ENCODE data around the gene C4orf50.

The C4orf50 gene

DNA sequence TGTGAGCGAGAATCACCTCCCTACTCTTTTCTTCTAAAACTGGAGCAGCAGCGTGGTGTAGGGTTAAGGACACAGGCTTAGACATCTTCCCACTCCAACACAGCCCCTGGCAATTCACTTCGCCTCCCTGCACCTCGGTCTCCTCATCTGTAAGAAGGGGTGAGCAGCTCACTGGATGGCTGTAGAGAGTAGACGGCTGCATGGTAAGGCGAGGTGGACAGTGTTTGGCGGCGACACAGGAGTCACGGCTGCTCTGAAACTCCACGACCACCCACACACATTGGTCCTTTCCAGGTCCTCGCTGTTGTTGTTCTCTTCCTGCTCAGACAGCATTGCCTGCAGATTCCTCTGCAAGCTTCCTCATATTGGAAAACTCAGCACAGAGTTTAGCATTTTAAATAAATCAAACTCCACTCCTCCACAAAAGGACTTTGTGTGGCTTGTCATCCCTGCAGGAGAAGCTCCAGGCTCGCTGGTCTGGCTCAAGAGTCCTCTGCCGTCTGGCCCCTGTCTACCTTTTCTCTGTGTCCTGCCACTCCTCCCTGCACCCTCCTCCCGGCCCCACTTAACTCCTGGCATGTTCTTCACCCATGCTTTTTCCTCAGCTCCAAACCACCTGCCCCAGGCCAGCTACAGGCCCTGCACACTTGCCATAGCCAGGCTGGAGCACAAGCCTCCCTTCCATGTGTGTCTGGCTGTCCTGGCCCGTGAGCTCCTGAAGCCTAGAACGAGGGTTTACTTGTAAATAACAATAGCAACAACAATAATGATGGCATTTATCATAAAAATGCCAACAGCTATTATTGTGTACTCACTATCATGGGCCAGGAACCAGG is 84.0 kb downstream of the C4orf50 start:
- DNase-seq = no peak

DNA sequence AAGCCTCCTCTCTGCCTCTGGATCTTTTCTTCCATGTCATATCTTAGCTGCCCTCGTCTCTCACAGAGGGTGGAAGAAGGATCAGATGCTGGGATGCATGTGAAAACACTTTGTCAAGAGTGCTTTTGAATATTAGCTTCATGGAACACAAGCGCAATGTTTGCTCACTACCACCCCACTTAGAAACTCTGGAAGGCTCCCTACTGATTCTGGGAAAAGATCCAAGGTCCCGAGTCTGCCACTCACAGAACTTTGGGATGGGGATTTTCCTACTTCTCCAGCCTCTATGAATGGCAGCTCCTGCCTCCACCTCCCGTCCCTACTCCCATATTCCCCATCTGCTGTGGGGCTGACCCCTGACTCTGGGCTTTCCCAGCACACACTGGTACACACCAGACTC is 85.1 kb downstream of the C4orf50 start:
- DNase-seq = no peak

DNA sequence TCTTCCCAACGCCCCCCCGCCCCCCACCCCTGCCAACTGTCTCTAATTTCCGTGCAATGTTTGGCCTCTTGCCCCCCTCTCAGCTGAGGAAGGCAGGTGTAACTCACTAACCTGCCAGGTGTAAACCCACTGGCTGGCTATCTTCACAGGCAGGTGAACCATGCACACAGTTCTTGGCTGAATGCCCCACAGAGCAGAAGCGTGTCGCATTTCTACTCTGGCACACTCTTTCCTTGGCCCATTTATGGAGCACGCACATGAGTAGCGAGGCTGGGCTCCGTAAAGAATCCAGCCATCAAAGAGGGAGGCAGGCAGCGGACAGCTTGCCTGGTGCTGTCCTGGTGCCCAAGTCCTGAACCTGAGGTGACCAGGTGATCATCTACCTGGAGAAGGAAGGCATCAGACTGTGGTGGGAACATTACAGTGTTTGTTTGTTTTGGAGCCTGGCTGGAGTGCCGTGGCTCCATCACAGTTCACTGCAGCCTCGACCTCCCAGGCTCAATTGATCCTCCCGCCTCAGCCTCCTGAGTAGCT is 86.1 kb downstream of the C4orf50 start:
- no peak for DNase-seq

DNA sequence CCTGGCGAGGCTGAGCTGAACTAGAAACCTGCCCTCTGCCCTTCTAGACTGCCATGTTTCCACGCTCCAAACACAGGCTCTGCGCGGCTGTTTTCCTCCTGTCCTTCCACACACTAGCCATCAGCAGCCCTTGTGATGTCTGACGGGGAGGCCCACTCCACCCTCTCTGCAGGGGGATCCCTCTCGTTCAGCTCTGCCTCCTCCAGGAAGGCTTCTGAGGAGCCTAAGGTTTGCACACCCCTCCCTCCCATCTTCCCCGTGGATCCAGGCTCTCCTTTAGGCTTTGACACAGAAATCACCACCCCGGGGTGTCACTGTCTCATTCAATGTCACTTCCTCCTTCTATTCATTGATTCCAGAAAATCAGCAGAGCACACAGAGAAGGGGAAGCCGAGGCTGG is 86.7 kb downstream of the C4orf50 start:
- no peak for DNase-seq

DNA sequence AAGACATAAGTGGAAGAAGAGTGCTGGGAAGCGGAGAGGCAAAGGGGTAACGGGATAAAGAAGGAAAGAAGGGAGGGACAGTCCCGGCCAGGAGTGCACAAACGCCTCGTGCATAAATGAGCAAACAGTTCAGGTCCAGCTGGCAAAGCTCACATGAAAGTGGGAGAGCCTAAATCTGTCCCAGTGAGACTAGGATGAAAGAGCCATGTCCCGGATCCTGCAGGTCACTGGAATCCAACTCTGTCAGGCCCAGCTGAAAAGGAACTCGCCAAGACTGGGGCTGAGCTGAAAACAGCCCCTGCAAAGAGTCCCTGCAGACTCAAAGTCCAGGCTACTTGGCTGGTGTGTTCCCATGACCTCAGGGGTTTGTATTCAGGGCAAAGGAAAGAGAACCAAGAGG is 87.4 kb downstream of the C4orf50 start:
- no peak for DNase-seq

DNA sequence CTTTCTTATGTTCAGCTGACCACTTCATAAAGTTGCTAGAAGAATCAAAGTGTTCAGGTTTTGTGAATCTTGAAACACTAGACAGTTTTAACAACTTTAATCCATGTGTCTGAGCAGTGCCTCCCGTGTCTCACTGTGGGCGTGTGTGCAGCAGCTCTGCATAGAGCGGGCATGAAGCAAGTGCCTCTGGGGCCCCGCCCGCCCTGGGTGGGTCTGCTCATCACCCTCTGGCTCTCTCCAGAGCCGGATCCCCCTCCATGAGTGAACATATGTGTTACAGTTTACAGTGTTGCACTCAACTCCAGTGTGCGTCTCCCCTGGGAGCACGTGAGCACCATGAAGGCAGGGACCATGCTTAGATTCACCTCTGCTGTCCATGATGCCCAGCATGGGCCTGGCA is 87.8 kb downstream of the C4orf50 start:
- DNase-seq = no peak

DNA sequence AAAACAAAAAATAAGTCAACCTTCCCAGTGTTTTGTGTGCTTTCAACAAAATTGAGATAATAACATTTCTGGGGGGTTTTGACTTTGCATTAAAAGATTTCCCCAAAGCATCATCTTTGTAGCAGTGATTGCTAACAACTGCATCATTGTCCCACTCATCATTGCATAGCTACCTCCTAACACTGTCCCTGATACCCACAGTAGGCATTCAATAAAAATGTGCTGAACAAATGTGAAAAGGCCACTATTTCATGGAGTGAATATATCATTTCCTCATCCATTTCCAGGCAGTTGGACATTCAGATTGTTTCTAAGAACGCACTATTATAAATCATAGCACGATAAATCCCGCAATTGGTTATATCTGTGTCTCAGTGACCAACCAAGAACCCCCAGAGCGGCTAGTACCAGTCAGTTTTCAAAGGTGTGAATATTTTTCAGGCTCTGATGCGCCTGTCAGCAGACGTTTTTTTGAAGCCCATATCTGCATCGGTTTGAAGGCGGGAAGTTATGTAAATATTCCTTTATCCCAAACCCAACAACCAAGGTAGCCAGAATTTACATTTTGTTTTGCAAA is 89.3 kb downstream of the C4orf50 start:
- no peak for DNase-seq

DNA sequence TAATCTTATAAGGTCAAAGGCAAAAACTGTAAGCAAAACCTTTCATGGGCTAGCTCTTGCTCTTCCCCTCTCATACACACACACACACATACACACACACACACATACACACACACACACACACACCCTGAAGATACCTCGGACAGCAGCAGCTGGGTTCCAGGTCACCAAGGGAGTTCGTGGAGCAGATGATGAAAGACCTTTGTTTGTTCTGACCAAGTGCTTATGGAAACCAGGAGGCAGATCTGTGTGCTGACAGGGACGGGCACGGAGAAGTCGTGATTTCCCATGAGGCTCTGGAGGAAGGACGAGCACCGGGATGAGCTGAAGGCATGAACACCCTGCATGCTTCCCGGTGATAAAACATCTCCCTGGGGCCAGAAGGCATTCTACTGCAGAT is 90.0 kb downstream of the C4orf50 start:
- DNase-seq = no peak

DNA sequence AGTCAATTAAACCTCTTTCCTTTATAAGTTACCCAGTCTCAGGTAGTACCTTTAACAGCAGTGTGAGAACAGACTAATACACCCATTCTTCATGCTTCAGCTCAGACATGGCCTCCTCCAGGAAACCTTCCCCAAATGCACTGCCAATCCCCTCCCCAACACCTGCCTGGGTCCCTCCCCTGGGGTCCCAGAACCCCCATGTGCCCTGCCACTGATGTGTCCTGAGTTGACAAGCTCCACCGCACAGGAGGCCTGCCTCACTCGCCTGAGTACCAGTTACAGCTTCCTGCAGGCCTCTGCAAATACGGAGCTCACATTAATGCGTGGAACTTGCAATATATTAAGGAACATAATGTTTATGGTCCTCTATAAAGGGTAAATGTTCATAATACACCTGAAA is 90.5 kb downstream of the C4orf50 start:
- no peak for DNase-seq

DNA sequence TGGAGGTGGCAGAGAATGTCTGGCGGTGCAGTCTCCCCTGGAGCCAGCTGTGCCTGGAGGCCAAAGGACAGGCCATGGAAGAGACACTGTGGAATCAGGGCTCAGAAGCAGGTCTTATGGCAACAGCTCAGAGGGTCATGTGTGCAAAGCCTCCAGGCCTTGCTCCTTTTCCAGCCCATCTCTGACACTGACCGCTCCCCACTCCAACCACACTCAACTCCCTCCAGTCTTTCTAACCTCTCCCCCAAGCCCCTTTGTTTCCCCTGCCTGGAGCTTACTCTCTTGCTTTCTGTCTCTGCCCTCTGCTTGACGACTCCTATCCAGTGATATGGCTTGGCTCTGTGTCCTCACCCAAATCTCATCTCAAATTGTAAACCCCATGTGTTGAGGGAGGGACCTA is 91.1 kb downstream of the C4orf50 start:
- DNase-seq = no peak

DNA sequence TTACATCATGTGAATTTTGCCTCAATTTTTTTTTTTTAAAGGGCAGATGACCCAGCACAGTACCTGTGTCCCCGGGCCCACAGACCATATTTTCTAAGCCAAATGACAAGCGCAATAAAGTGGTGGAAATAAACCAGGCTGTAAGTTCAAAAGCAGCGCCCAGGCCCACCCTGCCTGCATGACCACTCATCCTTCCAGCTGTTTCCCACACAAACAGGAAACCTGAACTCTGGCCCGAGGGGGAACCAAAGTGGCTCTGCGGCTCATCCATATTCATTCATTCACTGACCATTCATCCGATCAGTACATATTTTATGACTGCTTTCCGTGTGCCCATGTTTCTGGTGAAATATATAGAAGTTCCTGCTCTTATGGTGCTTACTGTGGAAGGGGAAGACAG is 91.6 kb downstream of the C4orf50 start:
- DNase-seq = no peak

DNA sequence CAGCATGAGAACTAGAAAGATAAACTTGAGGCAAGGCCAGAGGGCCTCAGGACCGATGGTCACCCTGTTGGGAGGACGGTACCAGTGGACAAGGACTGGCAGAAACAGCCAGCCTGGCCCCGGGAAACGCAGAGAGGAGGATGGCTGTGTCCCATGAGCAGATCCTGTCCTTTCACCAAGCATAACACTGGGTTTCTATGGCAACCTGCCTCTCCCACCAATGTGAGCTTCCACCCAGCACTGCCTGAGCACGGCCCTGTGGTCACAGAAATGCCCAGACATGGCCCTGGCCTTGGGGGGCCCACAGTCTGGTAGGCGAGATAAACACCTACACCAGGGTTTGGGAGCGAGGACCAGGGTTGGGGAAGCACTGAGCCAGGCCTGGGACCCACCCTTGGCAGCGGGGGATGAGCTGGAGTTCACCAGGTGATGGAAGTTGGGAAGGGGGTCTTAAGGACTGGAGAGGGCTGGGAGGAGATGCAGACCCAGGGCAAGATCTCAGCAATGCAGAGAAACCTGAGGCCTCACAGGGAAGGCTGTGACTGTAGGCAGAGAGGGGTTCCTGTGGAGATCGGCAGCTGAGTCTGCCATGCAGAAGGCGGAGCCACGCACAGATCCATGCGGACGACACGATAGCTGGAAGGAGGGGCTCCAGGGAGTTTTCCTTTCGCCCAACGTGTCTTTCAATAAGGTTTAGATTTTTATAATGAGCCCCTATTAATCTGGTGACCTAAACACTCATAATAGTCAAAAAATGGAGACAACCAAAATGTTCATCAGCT is 92.6 kb downstream of the C4orf50 start:
- DNase-seq = no peak

DNA sequence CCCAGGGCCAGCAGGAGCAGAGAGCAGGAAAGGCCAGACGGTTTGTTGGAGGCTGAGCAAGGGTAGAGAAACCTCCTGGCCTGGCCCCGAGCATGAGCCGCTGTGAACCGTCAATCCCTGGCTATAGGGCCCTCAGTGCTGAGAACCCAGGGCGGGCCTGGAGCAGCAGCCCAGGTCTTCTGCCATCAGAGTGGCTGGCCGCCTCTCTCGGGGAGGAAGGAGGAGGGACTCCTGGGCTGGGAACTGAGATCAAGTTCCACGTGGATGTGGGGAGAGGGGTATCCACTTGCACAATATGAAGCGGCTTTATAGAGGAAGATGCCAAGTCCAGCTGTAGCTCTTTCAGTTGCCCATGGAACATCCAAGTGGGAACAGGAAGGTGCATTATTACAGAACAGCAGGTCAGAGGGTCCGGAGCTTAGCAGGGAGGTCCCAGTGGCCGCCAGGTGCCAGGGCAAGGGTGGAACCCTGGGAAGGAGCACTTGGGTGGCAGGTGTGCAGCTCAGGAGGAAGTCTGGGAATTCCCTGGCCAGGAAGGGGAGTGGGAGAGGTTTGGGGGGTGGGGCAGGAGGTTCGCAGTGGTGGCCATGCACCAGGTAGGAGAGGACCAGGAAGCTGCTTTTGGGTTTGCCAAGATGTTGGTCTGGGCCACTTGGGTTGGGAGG is 93.6 kb downstream of the C4orf50 start:
- no peak for DNase-seq

DNA sequence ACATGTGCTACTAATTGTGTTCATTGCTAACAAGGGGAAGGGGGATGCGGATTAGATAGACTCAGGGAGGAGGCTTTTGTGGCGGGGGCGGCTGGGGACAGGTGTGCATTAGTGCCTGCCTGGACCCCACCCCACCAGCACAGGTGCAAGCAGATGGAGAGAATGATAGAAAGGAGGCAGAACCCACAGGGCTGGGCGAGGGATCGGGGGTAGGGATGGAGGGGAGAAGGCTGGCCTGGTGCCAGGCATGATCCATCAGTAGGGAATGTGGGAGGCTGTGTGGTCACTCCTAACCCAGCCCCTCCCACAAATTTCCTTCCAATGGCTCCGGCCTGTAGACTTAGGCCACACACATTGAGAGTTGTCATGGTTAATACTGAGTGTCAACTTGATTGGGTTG is 94.9 kb downstream of the C4orf50 start:
- DNase-seq = no peak

DNA sequence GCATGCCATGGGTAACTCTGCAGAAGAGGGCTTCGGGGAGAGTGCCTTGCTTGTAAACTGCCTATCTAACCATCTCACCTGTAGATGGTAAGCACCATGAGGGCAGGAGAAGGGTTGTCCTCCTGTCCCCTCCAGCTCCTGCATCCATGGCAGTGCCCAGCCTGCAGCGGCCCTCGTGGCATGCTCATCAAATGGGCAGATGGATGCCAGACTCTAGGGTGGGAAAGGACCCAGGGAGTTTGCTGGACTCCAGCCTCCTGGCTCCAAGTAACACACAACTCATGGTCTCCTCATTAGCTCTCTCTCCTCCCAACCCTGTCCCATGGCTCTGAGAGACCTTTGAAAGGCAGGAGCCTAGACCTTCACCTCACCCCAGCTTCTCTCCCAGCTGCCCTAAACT is 95.7 kb downstream of the C4orf50 start:
- no peak for DNase-seq

DNA sequence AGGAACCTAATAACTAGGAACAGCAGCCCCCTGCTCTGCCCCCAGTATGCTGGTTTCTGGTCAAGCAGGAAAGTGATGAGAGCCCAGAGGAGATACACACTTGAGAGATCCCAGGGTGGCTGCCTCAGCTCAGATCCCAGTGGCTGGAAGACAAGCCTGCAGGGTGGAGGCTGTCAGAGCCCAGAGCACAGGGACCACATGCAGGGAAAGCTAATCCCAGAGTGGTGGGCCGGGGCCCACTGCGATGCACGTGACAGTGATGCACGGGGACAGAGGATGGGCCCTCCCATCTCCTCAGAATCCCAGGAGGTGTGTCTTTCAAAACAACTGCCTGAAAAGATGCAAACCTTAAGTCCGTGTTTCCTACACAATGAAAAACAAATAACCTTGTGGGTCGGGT is 96.2 kb downstream of the C4orf50 start:
- DNase-seq = no peak

DNA sequence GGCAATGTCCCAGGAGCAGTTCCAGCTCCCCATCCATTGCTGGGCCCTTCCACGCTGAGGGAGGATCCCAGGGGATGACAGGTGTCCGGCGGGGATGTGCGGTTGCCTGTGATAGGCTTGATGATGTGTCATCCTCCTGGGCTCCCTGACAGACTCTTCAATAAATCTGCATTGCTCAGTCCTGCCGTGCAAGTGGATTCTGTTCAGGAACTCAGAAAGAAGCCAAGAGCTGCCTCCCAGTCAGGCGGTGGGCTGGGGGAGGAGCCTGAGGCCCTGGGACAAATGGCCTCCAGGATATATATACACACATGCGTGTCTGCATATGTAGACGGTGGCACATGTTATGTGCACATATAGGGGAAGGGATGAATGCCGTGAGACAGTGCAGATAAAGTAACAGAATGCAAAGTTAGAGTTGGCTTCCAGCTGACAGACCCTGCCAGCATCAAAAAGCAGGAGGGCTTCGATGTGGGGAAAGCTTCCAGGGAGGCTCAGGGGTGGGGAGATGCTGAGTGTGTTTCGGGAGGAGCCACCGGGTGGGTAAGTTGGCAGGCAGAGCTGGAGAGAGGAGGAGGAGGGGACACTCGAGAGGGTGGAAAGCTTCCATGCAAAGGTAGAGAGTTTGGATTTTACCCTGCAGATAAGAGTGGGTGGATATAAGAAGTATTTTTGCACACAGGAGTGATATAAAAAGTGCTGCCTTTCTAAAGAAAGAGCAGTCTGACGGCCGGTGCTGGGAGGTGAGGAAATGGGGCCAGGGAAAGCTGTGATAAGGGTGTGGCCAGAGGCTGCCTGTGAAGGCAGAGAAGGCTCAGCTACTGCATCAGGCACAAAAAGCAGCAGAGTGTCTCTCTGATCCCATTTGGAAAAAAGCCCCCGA is 96.9 kb downstream of the C4orf50 start:
- no peak for DNase-seq

DNA sequence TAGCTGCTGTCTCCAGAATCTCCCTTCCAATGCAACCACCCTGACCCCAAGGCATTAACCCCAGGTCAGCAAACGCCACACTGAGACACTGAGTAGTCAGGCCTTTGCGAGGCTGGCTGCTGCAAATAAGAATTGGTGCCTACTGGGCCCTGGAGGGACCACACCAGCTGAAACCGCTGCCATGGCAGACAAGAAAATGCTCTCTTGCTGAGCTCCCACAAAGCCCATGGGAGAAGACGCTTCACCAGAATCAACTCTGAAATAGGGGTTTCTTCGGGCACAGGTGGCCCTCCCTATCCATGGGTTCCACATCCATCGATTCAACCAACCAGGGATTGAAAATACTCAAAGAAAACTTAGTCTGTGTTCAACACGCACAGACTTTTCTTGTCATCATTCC is 98.7 kb downstream of the C4orf50 start:
- no peak for DNase-seq

DNA sequence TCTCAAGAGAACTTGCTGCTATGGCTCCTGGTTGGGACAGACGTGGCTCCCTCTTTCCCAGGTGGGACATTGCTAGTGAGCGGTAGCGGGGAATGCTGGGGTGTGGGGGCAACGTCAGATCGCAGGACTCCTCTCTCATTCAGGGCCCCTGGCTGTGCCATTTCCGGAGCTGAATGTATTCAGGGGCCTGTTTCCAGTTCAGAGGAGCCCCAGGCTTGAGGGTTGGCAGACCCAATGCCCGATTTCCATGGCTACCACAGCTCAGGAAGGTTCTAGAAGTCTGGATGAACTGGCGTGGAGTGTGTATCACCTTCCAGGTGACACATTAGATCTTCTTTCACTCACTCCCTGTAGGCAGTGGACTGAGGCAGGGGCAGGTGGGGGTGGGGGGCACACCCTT is 99.2 kb downstream of the C4orf50 start:
- no peak for DNase-seq

DNA sequence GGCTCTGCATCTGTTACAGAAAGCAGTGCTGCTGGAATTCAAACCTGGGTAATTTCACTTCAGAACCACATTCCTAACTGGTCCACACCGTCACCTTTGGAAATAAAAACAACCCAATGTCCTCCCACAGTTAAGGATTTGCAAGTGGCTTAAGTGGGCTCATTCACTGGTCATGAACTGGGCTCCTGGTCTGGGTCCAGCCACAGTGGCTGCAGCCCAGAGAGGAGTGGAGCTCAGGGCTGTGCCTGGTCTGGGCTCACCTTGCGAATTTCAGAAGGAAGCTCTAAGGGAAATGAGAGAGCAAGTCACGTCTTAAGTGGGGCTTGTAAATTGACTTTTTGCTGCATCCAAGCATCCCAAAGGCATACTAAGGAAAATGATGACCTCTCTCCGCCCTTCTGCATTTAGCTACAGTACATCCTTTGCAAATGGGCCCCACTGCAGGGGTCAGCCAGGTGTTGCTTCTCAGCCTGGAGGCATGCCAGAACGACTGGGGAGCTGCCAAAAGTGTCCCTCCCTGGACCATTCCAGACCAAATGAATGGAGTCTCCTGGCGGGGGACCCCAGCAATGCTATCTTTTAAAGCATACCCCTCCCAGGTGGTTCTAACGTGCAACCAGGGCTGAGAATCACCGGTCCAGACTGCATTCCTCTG is 99.8 kb downstream of the C4orf50 start:
- DNase-seq = no peak

DNA sequence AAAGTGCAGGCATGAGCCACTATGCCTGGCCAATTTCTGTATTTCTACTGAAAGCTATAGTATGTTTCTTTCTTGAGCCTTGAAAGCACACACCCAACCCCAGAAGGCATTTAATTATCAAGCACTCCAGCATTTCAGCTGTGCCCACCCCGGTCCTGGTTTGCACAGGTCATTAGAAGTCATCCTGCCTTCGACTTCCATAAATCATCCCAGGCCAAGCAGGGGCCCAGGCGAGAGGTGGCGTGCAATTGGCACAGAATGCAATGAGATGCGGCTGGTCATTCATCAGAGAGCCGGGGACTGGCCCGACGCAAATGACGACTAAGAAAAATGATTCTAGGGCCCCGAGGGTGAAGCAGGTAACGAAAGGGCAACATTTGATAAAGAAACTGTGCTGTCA is 100.6 kb downstream of the C4orf50 start:
- DNase-seq = no peak

DNA sequence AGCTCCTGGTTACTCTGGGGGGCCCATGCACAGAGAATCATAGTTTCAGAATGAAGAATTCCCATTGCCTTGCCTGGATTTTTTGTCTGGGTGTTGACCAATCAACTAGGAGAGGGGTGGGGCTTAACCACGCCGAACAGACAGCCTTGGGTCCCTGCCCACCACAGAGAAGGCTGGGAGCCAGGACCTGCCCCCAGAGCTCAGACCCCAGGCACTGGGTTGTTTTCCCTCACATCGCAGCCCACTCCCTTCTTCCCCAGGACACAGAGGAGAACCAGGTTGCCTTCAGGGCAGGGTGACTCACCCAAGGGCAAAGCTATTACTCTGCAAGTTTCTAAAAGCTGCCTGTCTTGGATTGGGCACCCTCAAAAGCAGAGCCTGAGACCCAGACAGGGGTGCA is 102.0 kb downstream of the C4orf50 start:
- DNase-seq = no peak

All from amniotic stem cell (primary cell).